Mesenchymal stem cell (in vitro differentiated cells and primary cell): ENCODE measurements around the gene DUOXA2.

Source experiments
- DNase-seq: peaks from one replicate; pipeline ENCODE4 v3.0.0-alpha.2; 2013
- H2AFZ ChIP-seq: one replicate; pipeline ENCODE4 v1.6.1; 2013; ENCODE audit warnings: low read depth, mild to moderate bottlenecking, control low read depth, inconsistent platforms, low read length, moderate library complexity
- H2AK5ac ChIP-seq: 2 replicates; pipeline ENCODE4 v1.6.1; 2013; ENCODE audit warnings: low read length, moderate library complexity, mild to moderate bottlenecking, inconsistent platforms; ENCODE audit not compliant: severe bottlenecking
- H2BK120ac ChIP-seq: one replicate; pipeline ENCODE4 v1.6.1; 2013; ENCODE audit warnings: low read depth, mild to moderate bottlenecking, inconsistent platforms, low read length, moderate library complexity
- H2BK12ac ChIP-seq, 2 experiments: one replicate each; pipeline ENCODE4 v1.6.1; 2013; ENCODE audit warnings: inconsistent platforms in 2 of 2, low read length in 2 of 2, mild to moderate bottlenecking in 2 of 2, moderate library complexity in 2 of 2, control low read depth in 1 of 2
- H2BK15ac ChIP-seq: one replicate; pipeline ENCODE4 v1.6.1; 2013; ENCODE audit warnings: mild to moderate bottlenecking, low read depth, inconsistent platforms; ENCODE audit not compliant: poor library complexity, severe bottlenecking
- H2BK5ac ChIP-seq: 2 replicates; pipeline ENCODE4 v1.6.1; 2013; ENCODE audit warnings: low read depth, mild to moderate bottlenecking, low read length, control low read depth, inconsistent platforms; ENCODE audit not compliant: poor library complexity, severe bottlenecking
- H3K14ac ChIP-seq, 2 experiments: one replicate each; pipeline ENCODE4 v1.6.1; 2013; ENCODE audit warnings: inconsistent platforms in 2 of 2, low read length in 2 of 2, control low read depth in 1 of 2, mild to moderate bottlenecking in 1 of 2, moderate library complexity in 1 of 2
- H3K18ac ChIP-seq, 2 experiments: one replicate each; pipeline ENCODE4 v1.6.1; 2013; ENCODE audit warnings: inconsistent platforms in 2 of 2, low read length in 2 of 2, control low read depth in 1 of 2, low read depth in 1 of 2, mild to moderate bottlenecking in 1 of 2
- H3K23ac ChIP-seq, 2 experiments: one replicate each; pipeline ENCODE4 v1.6.1; 2013; ENCODE audit warnings: inconsistent platforms in 2 of 2, low read length in 2 of 2, mild to moderate bottlenecking in 2 of 2, moderate library complexity in 2 of 2, control low read depth in 1 of 2
- H3K27ac ChIP-seq: 2 replicates; pipeline ENCODE4 v1.5.1; 2013; ENCODE audit warnings: mild to moderate bottlenecking, moderate library complexity, low read length, control low read depth, inconsistent platforms; ENCODE audit not compliant: poor library complexity, severe bottlenecking
- H3K27me3 ChIP-seq, 2 experiments: 2 replicates each; pipeline versions ENCODE4 v1.6.1 to v1.7.0; 2013; ENCODE audit warnings: low read length in 2 of 2, mild to moderate bottlenecking in 2 of 2, moderate library complexity in 2 of 2, control low read depth in 1 of 2, inconsistent platforms in 1 of 2; ENCODE audit not compliant: control insufficient read depth in 1 of 2, insufficient read depth in 1 of 2
- H3K36me3 ChIP-seq, 2 experiments: 2 replicates each; pipeline versions ENCODE4 v1.6.1 to v1.7.0; 2013; ENCODE audit warnings: low read length in 2 of 2, control low read depth in 1 of 2, inconsistent platforms in 1 of 2, low read depth in 1 of 2, mild to moderate bottlenecking in 1 of 2; ENCODE audit not compliant: insufficient read depth in 2 of 2, control insufficient read depth in 1 of 2
- H3K4ac ChIP-seq, 2 experiments: one replicate each; pipeline ENCODE4 v1.6.1; 2013; ENCODE audit warnings: inconsistent platforms in 2 of 2, low read length in 2 of 2, mild to moderate bottlenecking in 2 of 2, moderate library complexity in 2 of 2, control low read depth in 1 of 2, low read depth in 1 of 2
- H3K4me1 ChIP-seq: 2 replicates; pipeline ENCODE4 v1.6.1; 2013; ENCODE audit warnings: low read depth, low read length, control low read depth; ENCODE audit not compliant: control insufficient read depth, insufficient read depth
- H3K4me2 ChIP-seq: 2 replicates; pipeline ENCODE4 v1.6.1; 2013; ENCODE audit warnings: low read length, mild to moderate bottlenecking, inconsistent platforms; ENCODE audit not compliant: poor library complexity, severe bottlenecking
- H3K4me3 ChIP-seq, 2 experiments: 2 replicates each; pipeline versions ENCODE4 v1.5.1 to v1.7.0; 2013; ENCODE audit warnings: low read length in 2 of 2, mild to moderate bottlenecking in 2 of 2, control low read depth in 1 of 2, low read depth in 1 of 2; ENCODE audit not compliant: insufficient read depth in 1 of 2
- H3K79me1 ChIP-seq: replicated peaks from 2 replicates; pipeline ENCODE4 v1.6.1; 2013; ENCODE audit warnings: mild to moderate bottlenecking, control low read depth, low read length, inconsistent platforms; ENCODE audit not compliant: poor library complexity, severe bottlenecking
- H3K9ac ChIP-seq: 2 replicates; pipeline ENCODE4 v1.7.0; 2013; ENCODE audit warnings: mild to moderate bottlenecking, low read length, moderate library complexity
- H3K9me3 ChIP-seq: 2 replicates; pipeline ENCODE4 v1.7.0; 2013; ENCODE audit warnings: mild to moderate bottlenecking, low read length; ENCODE audit not compliant: control insufficient read depth
- H4K8ac ChIP-seq: one replicate; pipeline ENCODE4 v1.6.1; 2013; ENCODE audit warnings: inconsistent platforms, mild to moderate bottlenecking, low read length, moderate library complexity
- H4K91ac ChIP-seq: one replicate; pipeline ENCODE4 v1.6.1; 2013; ENCODE audit warnings: mild to moderate bottlenecking, low read length, inconsistent platforms
- WGBS: methylation state at CpG from one replicate; pipeline ENCODE4 v1.1.7; 2013; ENCODE audit warnings: mixed read lengths; 5-methylcytosine and 5-hydroxymethylcytosine counted together

The DUOXA2 gene

GRCh38 chr15:45150997-45151396, 36.9 kb downstream of the DUOXA2 start:
- H3K14ac ChIP-seq: no peak overlapping the region
- no peak for DNase-seq
- no peak overlapping the region for H4K91ac ChIP-seq
- no peaks in the 10 kb centered on the region for H3K79me1 ChIP-seq
- no peak overlapping the region for H2BK5ac ChIP-seq
- H3K18ac ChIP-seq: no peak overlapping the region
- peaks cover 0 to 15% of the 10 kb centered on the region in 2 experiments for H3K27me3 ChIP-seq
- no peak overlapping the region for H3K4me3 ChIP-seq
- no peak overlapping the region for H2BK12ac ChIP-seq
- no peak overlapping the region for H2BK15ac ChIP-seq
- H4K8ac ChIP-seq: no peak overlapping the region
- no peak overlapping the region for H3K4ac ChIP-seq
- H2AK5ac ChIP-seq: no peak overlapping the region
- 96% methylated on average over 6 of the region's 6 CpGs for WGBS
- no peak overlapping the region for H3K4me2 ChIP-seq
- peaks cover 4 to 13% of the 10 kb centered on the region in 2 experiments for H3K36me3 ChIP-seq
- no peak overlapping the region for H3K9ac ChIP-seq
- no peak overlapping the region for H2AFZ ChIP-seq
- H2BK120ac ChIP-seq: no peak overlapping the region
- H3K23ac ChIP-seq: no peak overlapping the region
- no peak overlapping the region for H3K27ac ChIP-seq
- peaks cover 6% of the 10 kb centered on the region for H3K4me1 ChIP-seq
- H3K9me3 ChIP-seq: no peaks in the 10 kb centered on the region

GRCh38 chr15:45151998-45152828, 38.1 kb downstream of the DUOXA2 start:
- Histone ChIP-seq H3K4me1 (peaks cover 6% of the 10 kb centered on the region), H3K27ac (no peak overlapping the region), H2BK120ac (no peak overlapping the region), H2AK5ac (no peak overlapping the region), H3K9me3 (no peaks in the 10 kb centered on the region), H3K27me3 (peaks cover 0 to 7% of the 10 kb centered on the region in 2 experiments), H4K8ac (no peak overlapping the region), H3K4me3 (no peak overlapping the region), H2BK15ac (no peak overlapping the region), H2BK12ac (no peak overlapping the region), H3K36me3 (peaks cover 4 to 13% of the 10 kb centered on the region in 2 experiments), H3K79me1 (no peaks in the 10 kb centered on the region), H3K9ac (no peak overlapping the region), H3K14ac (peak overlapping the region in 1 of 2 experiments; percentile 38), H2BK5ac (no peak overlapping the region), H3K4me2 (no peak overlapping the region), H4K91ac (no peak overlapping the region), H3K18ac (no peak overlapping the region), H3K4ac (no peak overlapping the region), H3K23ac (no peak overlapping the region), H2AFZ (no peak overlapping the region)
- WGBS: 93% methylated on average over 32 of the region's 36 CpGs
- no peak for DNase-seq

GRCh38 chr15:45155739-45156138, 41.6 kb downstream of the DUOXA2 start:
- DNase-seq: no peak
- Histone ChIP-seq H3K4ac (no peak overlapping the region), H2BK12ac (no peak overlapping the region), H2AFZ (no peak overlapping the region), H3K9ac (no peak overlapping the region), H2BK120ac (no peak overlapping the region), H2AK5ac (no peak overlapping the region), H3K18ac (no peak overlapping the region), H3K79me1 (peaks cover 2% of the 10 kb centered on the region), H3K14ac (no peak overlapping the region), H4K8ac (no peak overlapping the region), H2BK15ac (no peak overlapping the region), H3K4me2 (no peak overlapping the region), H3K27ac (no peak overlapping the region), H4K91ac (no peak overlapping the region), H3K9me3 (no peaks in the 10 kb centered on the region), H3K36me3 (peaks cover 4 to 16% of the 10 kb centered on the region in 2 experiments), H3K23ac (no peak overlapping the region), H2BK5ac (no peak overlapping the region), H3K4me3 (no peak overlapping the region), H3K27me3 (no peaks in the 10 kb centered on the region), H3K4me1 (no peaks in the 10 kb centered on the region)
- 90% methylated on average over 7 of the region's 8 CpGs for WGBS

GRCh38 chr15:45156744-45157455, 42.8 kb downstream of the DUOXA2 start:
- DNase-seq: peak; percentile 25
- no peaks in the 10 kb centered on the region for H3K9me3 ChIP-seq
- H2BK5ac ChIP-seq: no peak overlapping the region
- no peak overlapping the region for H4K8ac ChIP-seq
- no peak overlapping the region for H3K18ac ChIP-seq
- H3K9ac ChIP-seq: peak overlapping the region; percentile 75
- H2BK120ac ChIP-seq: no peak overlapping the region
- H3K4me3 ChIP-seq: peak overlapping the region in 1 of 2 experiments; percentile 20
- H3K14ac ChIP-seq: no peak overlapping the region
- H3K23ac ChIP-seq: no peak overlapping the region
- WGBS: 70% methylated on average over 6 of the region's 7 CpGs
- H3K27me3 ChIP-seq: no peaks in the 10 kb centered on the region
- no peak overlapping the region for H3K4me2 ChIP-seq
- peaks cover 0 to 13% of the 10 kb centered on the region in 2 experiments for H3K36me3 ChIP-seq
- no peak overlapping the region for H2AFZ ChIP-seq
- H3K79me1 ChIP-seq: peaks cover 4% of the 10 kb centered on the region
- H2AK5ac ChIP-seq: no peak overlapping the region
- no peak overlapping the region for H2BK12ac ChIP-seq
- H2BK15ac ChIP-seq: no peak overlapping the region
- H3K4ac ChIP-seq: no peak overlapping the region
- no peak overlapping the region for H4K91ac ChIP-seq
- H3K27ac ChIP-seq: no peak overlapping the region
- no peaks in the 10 kb centered on the region for H3K4me1 ChIP-seq
